ENCODE data around the gene FRMD4A.
A peak's percentile ranks its signal among the peaks of the same experiment; 100 is the strongest.

FRMD4A gene

DNA sequence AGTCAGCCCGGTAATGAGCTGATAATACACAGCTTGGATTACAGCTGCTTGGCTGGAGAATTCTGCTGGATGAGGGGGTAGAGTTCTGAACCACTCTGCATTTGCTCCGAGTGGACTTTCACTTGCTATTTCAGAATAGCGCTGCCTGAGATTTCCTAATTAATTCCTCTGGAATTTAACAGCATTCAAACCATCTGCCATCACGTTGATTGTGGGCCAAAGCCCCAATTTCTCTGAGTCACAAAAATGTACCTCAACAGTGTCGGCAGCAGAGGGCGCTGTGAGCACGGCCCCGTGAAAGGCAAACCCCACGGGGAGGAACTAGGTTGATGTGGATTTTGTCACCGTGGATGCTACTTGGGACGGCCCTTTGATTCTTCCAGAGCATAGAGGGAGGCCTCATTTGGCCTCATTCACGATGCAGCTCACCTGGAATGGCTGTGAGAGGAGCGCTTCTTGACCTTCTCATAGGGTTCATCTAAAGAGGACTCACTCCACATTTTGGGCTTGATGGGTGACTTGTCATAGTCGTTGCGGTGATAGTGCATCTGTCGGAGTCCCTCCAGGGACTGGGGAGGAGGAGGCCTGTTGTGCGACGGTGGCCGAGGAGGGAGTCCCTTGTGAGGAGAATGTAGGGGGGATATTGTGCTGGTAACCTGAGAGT lies 670.7 kb downstream of the FRMD4A start:
- no peaks in the 10 kb centered on the region for H3K36me3 ChIP-seq
- DNase-seq, result peak; percentile 48
- peaks cover 37% of the 10 kb centered on the region for H3K27me3 ChIP-seq
- TF ChIP-seq, protein P1, sequence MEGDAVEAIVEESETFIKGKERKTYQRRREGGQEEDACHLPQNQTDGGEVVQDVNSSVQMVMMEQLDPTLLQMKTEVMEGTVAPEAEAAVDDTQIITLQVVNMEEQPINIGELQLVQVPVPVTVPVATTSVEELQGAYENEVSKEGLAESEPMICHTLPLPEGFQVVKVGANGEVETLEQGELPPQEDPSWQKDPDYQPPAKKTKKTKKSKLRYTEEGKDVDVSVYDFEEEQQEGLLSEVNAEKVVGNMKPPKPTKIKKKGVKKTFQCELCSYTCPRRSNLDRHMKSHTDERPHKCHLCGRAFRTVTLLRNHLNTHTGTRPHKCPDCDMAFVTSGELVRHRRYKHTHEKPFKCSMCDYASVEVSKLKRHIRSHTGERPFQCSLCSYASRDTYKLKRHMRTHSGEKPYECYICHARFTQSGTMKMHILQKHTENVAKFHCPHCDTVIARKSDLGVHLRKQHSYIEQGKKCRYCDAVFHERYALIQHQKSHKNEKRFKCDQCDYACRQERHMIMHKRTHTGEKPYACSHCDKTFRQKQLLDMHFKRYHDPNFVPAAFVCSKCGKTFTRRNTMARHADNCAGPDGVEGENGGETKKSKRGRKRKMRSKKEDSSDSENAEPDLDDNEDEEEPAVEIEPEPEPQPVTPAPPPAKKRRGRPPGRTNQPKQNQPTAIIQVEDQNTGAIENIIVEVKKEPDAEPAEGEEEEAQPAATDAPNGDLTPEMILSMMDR (IDR thresholded peaks at IDR 0.05; ENCODE audit: low read depth, low read length), result peak; percentile 85
- H3K4me3 ChIP-seq (ENCODE audit: low read depth, low read length), result no peak overlapping the region
- H3K4me1 ChIP-seq, result no peaks in the 10 kb centered on the region
- H3K9me3 ChIP-seq, result no peaks in the 10 kb centered on the region

DNA sequence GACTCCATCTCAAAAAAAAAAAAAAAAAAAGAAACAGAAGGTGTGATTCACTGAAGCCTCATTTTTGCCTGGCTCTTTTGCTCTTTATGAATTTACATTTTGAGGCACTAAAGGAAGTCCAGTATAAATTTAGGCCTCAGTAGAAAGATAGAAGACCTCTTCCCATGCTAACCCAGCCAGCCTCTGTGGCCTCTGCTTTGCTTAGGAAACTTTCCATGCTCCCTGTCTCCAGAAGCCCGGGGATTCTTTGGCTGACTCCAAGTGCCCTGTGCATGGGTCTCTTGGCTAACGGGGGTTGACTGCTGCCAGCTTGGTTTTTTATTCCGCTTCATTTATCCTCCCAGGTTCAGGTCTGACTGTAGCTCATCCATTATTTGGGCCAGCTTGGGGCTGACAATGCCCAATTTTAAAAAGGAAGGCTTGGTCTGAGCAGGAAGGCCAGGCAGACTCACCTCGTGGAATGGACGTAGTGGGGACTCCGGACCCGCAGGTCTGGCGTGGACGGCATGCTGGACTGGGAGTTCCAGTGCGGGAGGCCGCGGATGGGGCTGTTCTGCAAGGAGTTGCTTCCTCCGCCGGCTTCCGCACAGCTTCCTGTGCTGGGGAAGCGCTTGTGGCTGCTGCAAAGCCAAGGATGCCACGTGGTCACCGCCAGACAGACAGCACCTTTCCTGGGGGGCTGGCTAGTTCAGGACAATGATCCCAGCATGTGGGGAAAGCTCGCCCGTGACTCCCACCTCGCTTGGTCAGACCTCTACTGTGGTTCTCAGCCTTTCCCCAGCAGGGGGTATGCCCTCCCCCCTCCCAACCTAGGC lies 671.6 kb downstream of the FRMD4A start:
- peaks cover 37% of the 10 kb centered on the region for H3K27me3 ChIP-seq
- TF ChIP-seq, protein P1 (IDR thresholded peaks at IDR 0.05; ENCODE audit: low read depth, low read length), result no peak
- no peak for DNase-seq
- H3K4me1 ChIP-seq, result no peaks in the 10 kb centered on the region
- H3K36me3 ChIP-seq, result no peaks in the 10 kb centered on the region
- H3K4me3 ChIP-seq (ENCODE audit: low read depth, low read length), result no peak overlapping the region
- H3K9me3 ChIP-seq, result no peaks in the 10 kb centered on the region

DNA sequence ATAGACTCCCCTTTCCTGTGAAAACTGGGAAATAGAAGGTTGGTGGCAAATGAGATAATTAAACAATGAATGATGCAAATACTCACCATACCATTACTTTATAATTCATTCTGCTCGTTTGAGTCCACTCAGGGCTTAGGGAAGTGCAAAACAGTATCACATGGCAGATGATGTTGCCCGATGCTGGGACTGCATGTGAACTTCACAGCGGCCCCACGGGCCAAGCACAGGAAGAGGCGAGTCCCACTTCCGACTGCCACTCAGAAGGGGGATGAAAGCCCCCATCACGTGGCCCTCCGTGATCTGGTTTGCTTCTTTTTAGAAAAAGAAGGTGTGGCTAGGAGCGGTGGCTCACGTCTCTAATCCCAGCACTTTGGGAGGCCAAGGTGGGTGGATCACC lies 672.5 kb downstream of the FRMD4A start:
- Histone ChIP-seq H3K4me3 (ENCODE audit: low read depth, low read length) (no peak overlapping the region), H3K9me3 (no peaks in the 10 kb centered on the region), H3K36me3 (no peaks in the 10 kb centered on the region), H3K27me3 (peaks cover 29% of the 10 kb centered on the region), H3K4me1 (no peaks in the 10 kb centered on the region)
- no peak for DNase-seq
- TF ChIP-seq, protein P1 (IDR thresholded peaks at IDR 0.05; ENCODE audit: low read depth, low read length), result no peak

DNA sequence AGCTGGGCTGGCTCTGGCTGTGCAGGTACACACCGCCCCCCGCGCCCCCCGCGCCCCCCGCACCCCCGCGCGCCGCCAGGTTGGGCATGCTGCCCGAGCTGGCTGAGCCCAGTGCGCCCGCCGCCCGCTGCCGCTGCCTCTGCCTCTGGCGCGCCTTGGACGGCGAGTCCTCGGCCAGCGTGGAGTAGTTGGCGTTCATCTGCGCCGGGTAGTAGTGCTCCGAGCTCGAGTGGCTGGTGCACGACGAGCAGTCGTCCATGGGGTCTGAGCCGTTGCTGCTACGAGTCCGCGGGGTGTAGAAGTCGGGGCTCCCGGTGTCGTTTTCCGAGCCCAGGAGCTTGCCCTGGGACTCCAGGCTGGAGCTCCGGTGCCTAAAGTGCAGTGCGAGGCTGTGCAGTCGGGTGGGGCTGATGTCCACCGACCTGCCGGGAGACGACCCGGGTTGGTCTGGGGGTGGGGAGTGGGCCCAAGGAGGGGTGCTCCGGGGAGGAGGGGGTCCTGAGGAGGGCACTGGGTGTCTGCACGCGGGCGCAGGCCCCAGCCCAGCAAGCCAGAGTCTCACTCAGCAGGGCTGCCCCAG lies 673.5 kb downstream of the FRMD4A start:
- no peak for DNase-seq
- Histone ChIP-seq H3K4me3 (ENCODE audit: low read depth, low read length) (no peak overlapping the region), H3K27me3 (peaks cover 22% of the 10 kb centered on the region), H3K4me1 (no peaks in the 10 kb centered on the region), H3K9me3 (no peaks in the 10 kb centered on the region), H3K36me3 (no peaks in the 10 kb centered on the region)
- TF ChIP-seq, protein P1 (IDR thresholded peaks at IDR 0.05; ENCODE audit: low read depth, low read length), result no peak

DNA sequence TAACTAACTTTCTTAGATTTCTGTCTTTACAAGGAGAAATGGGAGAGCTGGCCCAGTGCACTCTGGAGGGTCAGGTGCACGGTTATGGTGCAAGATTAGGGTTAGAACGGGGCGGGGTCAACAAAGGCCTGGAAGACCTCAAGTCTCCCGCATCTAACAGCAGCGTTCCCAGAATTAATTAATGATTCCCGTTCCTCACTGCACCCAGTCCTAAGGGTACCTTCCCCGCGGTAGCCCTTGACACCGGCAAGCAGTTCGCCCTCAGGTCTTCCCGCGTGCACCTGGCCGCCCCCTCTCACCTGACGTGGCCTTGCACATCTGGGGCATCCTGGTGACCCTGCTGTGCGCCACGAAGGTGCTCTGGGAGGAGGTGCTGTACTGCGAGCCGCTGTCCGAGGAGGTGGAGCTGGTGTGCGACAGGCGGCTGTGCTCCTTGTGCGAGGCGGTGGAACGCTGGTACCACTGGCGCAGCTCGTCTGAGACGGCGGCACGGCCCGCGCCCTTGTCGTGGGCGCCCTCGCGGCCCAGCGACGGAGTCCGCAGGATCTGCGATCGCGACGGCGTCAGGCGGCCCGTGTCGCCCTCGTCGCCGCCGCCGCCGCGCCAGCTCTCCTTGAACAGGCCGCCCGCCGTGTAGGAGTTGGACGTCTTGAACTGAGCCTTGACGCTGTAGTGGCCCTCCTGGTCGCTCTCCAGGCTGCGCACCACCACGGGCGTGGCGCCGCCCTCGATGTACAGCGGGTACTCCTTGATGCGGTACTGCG lies 674.2 kb downstream of the FRMD4A start:
- Histone ChIP-seq H3K9me3 (no peaks in the 10 kb centered on the region), H3K27me3 (peaks cover 17% of the 10 kb centered on the region), H3K36me3 (no peaks in the 10 kb centered on the region), H3K4me3 (ENCODE audit: low read depth, low read length) (no peak overlapping the region), H3K4me1 (no peaks in the 10 kb centered on the region)
- TF ChIP-seq, protein P1 (IDR thresholded peaks at IDR 0.05; ENCODE audit: low read depth, low read length), result no peak
- no peak for DNase-seq

Data from BE2C (cell line).